ENCODE data around the gene FNDC3A.

FNDC3A gene

GRCh38 chr13:49026851-49027250 is 51.1 kb downstream of the FNDC3A start:
- TF ChIP-seq CTCF (IDR thresholded peaks at IDR 0.05; ENCODE audit: low read depth, low read length) (no peak), POLR2A (IDR thresholded peaks at IDR 0.05; ENCODE audit: extremely low read depth, insufficient read length) (no peak), MYC (IDR thresholded peaks at IDR 0.05; ENCODE audit: low read depth, low read length) (no peak)
- TF ChIP-seq, protein P1, sequence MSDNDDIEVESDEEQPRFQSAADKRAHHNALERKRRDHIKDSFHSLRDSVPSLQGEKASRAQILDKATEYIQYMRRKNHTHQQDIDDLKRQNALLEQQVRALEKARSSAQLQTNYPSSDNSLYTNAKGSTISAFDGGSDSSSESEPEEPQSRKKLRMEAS (IDR thresholded peaks at IDR 0.05; ENCODE audit: low read depth, low read length), result no peak
- no peak for DNase-seq (ENCODE audit: low read depth)
- no peak overlapping the region for H3K4me3 ChIP-seq (ENCODE audit: low read depth, low read length)

DNA sequence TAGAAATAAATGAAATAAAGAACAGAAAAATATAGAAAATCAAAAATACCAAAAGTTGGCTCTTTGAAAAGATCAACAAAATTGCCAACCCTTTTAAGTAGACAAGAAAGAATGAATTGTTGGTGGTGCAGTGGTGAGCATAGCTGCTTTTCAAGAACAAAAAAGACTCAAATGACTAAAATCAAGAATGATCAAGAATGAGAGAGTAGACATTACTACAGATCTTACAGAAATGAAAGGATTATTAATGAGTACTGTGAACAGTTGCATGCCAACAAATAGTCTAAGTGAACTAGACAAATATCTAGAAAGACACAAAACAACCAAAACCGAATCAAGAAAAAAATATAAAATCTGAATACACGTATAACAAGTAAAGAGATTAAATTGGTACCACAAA is 53.9 kb downstream of the FNDC3A start:
- no peak for DNase-seq (ENCODE audit: low read depth)
- no peak overlapping the region for H3K4me3 ChIP-seq (ENCODE audit: low read depth, low read length)
- TF ChIP-seq CTCF (IDR thresholded peaks at IDR 0.05; ENCODE audit: low read depth, low read length) (no peak), MYC (IDR thresholded peaks at IDR 0.05; ENCODE audit: low read depth, low read length) (no peak), POLR2A (IDR thresholded peaks at IDR 0.05; ENCODE audit: extremely low read depth, insufficient read length) (no peak)
- TF ChIP-seq, protein P1 (IDR thresholded peaks at IDR 0.05; ENCODE audit: low read depth, low read length), result no peak

GRCh38 chr13:49030213-49030612 is 54.5 kb downstream of the FNDC3A start:
- TF ChIP-seq MYC (IDR thresholded peaks at IDR 0.05; ENCODE audit: low read depth, low read length) (no peak), CTCF (IDR thresholded peaks at IDR 0.05; ENCODE audit: low read depth, low read length) (no peak), POLR2A (IDR thresholded peaks at IDR 0.05; ENCODE audit: extremely low read depth, insufficient read length) (no peak)
- TF ChIP-seq, protein P1 (IDR thresholded peaks at IDR 0.05; ENCODE audit: low read depth, low read length), result no peak
- H3K4me3 ChIP-seq (ENCODE audit: low read depth, low read length), result no peak overlapping the region
- no peak for DNase-seq (ENCODE audit: low read depth)

GRCh38 chr13:49040872-49041271 is 65.2 kb downstream of the FNDC3A start:
- TF ChIP-seq, protein P1 (IDR thresholded peaks at IDR 0.05; ENCODE audit: low read depth, low read length), result no peak
- TF ChIP-seq POLR2A (IDR thresholded peaks at IDR 0.05; ENCODE audit: extremely low read depth, insufficient read length) (no peak), MYC (IDR thresholded peaks at IDR 0.05; ENCODE audit: low read depth, low read length) (no peak), CTCF (IDR thresholded peaks at IDR 0.05; ENCODE audit: low read depth, low read length) (no peak)
- no peak for DNase-seq (ENCODE audit: low read depth)
- no peak overlapping the region for H3K4me3 ChIP-seq (ENCODE audit: low read depth, low read length)

- TF ChIP-seq, protein P1 (IDR thresholded peaks at IDR 0.05; ENCODE audit: low read depth, low read length), result no peak
- no peak for TF ChIP-seq MYC (IDR thresholded peaks at IDR 0.05; ENCODE audit: low read depth, low read length)
- TF ChIP-seq POLR2A (IDR thresholded peaks at IDR 0.05; ENCODE audit: extremely low read depth, insufficient read length), result no peak
- TF ChIP-seq CTCF (IDR thresholded peaks at IDR 0.05; ENCODE audit: low read depth, low read length), result no peak
- no peak for DNase-seq (ENCODE audit: low read depth)
- no peak overlapping the region for H3K4me3 ChIP-seq (ENCODE audit: low read depth, low read length)
Measured at GRCh38 chr13:49042476-49042875, 66.8 kb downstream of the FNDC3A start.

GRCh38 chr13:49044008-49044407 is 68.3 kb downstream of the FNDC3A start:
- TF ChIP-seq MYC (IDR thresholded peaks at IDR 0.05; ENCODE audit: low read depth, low read length) (no peak), CTCF (IDR thresholded peaks at IDR 0.05; ENCODE audit: low read depth, low read length) (no peak), POLR2A (IDR thresholded peaks at IDR 0.05; ENCODE audit: extremely low read depth, insufficient read length) (no peak)
- TF ChIP-seq, protein P1 (IDR thresholded peaks at IDR 0.05; ENCODE audit: low read depth, low read length), result no peak
- no peak overlapping the region for H3K4me3 ChIP-seq (ENCODE audit: low read depth, low read length)
- DNase-seq (ENCODE audit: low read depth), result no peak

All from NB4 (cell line).